DND-41 (cell line): ENCODE data around the gene LLPH.

Experiments
- ATAC-seq: fragments of 200-7000 bp; cut with Tn5 transposase; 3 replicates; pipeline ENCODE4 v1.9.1; 2021; ENCODE audit warnings: low read depth; ENCODE audit not compliant: insufficient read depth
- DNase-seq: peaks from one replicate; pipeline ENCODE4 v3.0.0-alpha.2; 2020
- H2AFZ ChIP-seq: 2 replicates; pipeline ENCODE4 v1.6.0; 2012; ENCODE audit warnings: low read depth, low read length
- H3K27ac ChIP-seq: 2 replicates; pipeline ENCODE4 v1.5.1; 2012; ENCODE audit warnings: low read length, inconsistent platforms
- H3K27me3 ChIP-seq: fragments of 200-600 bp; sonication (generic); 2 replicates; pipeline ENCODE4 v1.6.0; 2012; ENCODE audit warnings: low read length, mild to moderate bottlenecking, inconsistent platforms; ENCODE audit not compliant: insufficient read depth, poor library complexity
- H3K36me3 ChIP-seq: 2 replicates; pipeline ENCODE4 v1.5.1; 2012; ENCODE audit warnings: low read length, inconsistent platforms; ENCODE audit not compliant: insufficient read depth
- H3K4me1 ChIP-seq: 2 replicates; pipeline ENCODE4 v1.5.1; 2012; ENCODE audit warnings: mild to moderate bottlenecking, low read length; ENCODE audit not compliant: insufficient read depth
- H3K4me2 ChIP-seq: 2 replicates; pipeline ENCODE4 v1.6.0; 2012; ENCODE audit warnings: mild to moderate bottlenecking, moderate library complexity, low read length, inconsistent platforms; ENCODE audit not compliant: insufficient read depth
- H3K4me3 ChIP-seq, 2 experiments: fragments of 200-600 bp in 1 of 2; shearing (Covaris generic) in 1 of 2; 2 replicates each; pipeline ENCODE4 v1.5.1; 2012 to 2016; ENCODE audit warnings: inconsistent platforms in 2 of 2, low read length in 2 of 2, mild to moderate bottlenecking in 2 of 2, low read depth in 1 of 2, moderate library complexity in 1 of 2
- H3K79me2 ChIP-seq: 2 replicates; pipeline ENCODE4 v1.6.0; 2012; ENCODE audit warnings: low read length, inconsistent platforms; ENCODE audit not compliant: insufficient read depth
- H3K9ac ChIP-seq: 2 replicates; pipeline ENCODE4 v1.6.0; 2012; ENCODE audit warnings: low read depth, mild to moderate bottlenecking, inconsistent platforms, low read length, moderate library complexity
- H3K9me3 ChIP-seq: 2 replicates; pipeline ENCODE4 v1.5.1; 2012; ENCODE audit warnings: low read length, moderate library complexity, mild to moderate bottlenecking, inconsistent platforms; ENCODE audit not compliant: insufficient read depth, severe bottlenecking
- H4K20me1 ChIP-seq: 2 replicates; pipeline ENCODE4 v1.6.0; 2012; ENCODE audit warnings: low read length; ENCODE audit not compliant: insufficient read depth
- CTCF ChIP-seq: IDR thresholded peaks from 2 replicates; pipeline ENCODE4 v1.5.1; 2012; ENCODE audit warnings: borderline replicate concordance, low read length, moderate library complexity, mild to moderate bottlenecking; ENCODE audit not compliant: poor library complexity, severe bottlenecking; ENCODE audit errors: extremely low read depth
- EZH2 ChIP-seq: IDR thresholded peaks from 3 replicates; pipeline ENCODE4 v1.6.1; 2012; ENCODE audit warnings: borderline replicate concordance, low read depth, mild to moderate bottlenecking, moderate library complexity, low read length, inconsistent platforms; ENCODE audit not compliant: severe bottlenecking

The LLPH gene

GRCh38 chr12:66159123-66159522, 28.6 kb upstream of the LLPH start:
- H3K4me1 ChIP-seq = no peaks in the 10 kb centered on the region
- H3K4me2 ChIP-seq = no peak overlapping the region
- TF ChIP-seq EZH2 (no peak), CTCF (no peak)
- no peaks in the 10 kb centered on the region for H3K9me3 ChIP-seq
- no peak overlapping the region for H3K27ac ChIP-seq
- no peak for DNase-seq
- ATAC-seq = no peak
- H3K4me3 ChIP-seq = no peak overlapping the region
- peaks cover 16% of the 10 kb centered on the region; the same call in 1 of the 2 replicates for H4K20me1 ChIP-seq
- H2AFZ ChIP-seq = no peak overlapping the region
- peaks cover 30% of the 10 kb centered on the region for H3K36me3 ChIP-seq
- peaks cover 86% of the 10 kb centered on the region for H3K79me2 ChIP-seq
- H3K27me3 ChIP-seq = no peaks in the 10 kb centered on the region
- H3K9ac ChIP-seq = no peak overlapping the region

GRCh38 chr12:66156654-66157053, 26.1 kb upstream of the LLPH start:
- no peak overlapping the region for H3K4me3 ChIP-seq
- no peak overlapping the region for H3K9ac ChIP-seq
- ATAC-seq (no peak), DNase-seq (no peak)
- no peak overlapping the region for H2AFZ ChIP-seq
- peaks cover 16% of the 10 kb centered on the region; the same call in 1 of the 2 replicates for H4K20me1 ChIP-seq
- H3K79me2 ChIP-seq = peaks cover 61% of the 10 kb centered on the region
- no peaks in the 10 kb centered on the region for H3K27me3 ChIP-seq
- H3K36me3 ChIP-seq = peaks cover 33% of the 10 kb centered on the region
- H3K9me3 ChIP-seq = no peaks in the 10 kb centered on the region
- H3K27ac ChIP-seq = no peak overlapping the region
- H3K4me2 ChIP-seq = no peak overlapping the region
- no peaks in the 10 kb centered on the region for H3K4me1 ChIP-seq
- TF ChIP-seq CTCF (no peak), EZH2 (no peak)

GRCh38 chr12:66154776-66155175, 24.2 kb upstream of the LLPH start:
- peaks cover 36% of the 10 kb centered on the region for H3K36me3 ChIP-seq
- no peak overlapping the region for H2AFZ ChIP-seq
- H3K27ac ChIP-seq = no peak overlapping the region
- H3K4me1 ChIP-seq = no peaks in the 10 kb centered on the region
- no peak overlapping the region for H3K4me3 ChIP-seq
- DNase-seq = no peak
- TF ChIP-seq CTCF (no peak), EZH2 (no peak)
- H3K9me3 ChIP-seq = no peaks in the 10 kb centered on the region
- ATAC-seq = no peak
- H3K9ac ChIP-seq = no peak overlapping the region
- H3K79me2 ChIP-seq = peaks cover 47% of the 10 kb centered on the region
- H3K27me3 ChIP-seq = no peaks in the 10 kb centered on the region
- no peak overlapping the region for H3K4me2 ChIP-seq
- H4K20me1 ChIP-seq = peaks cover 13% of the 10 kb centered on the region; the same call in 1 of the 2 replicates

GRCh38 chr12:66152732-66153131, 22.2 kb upstream of the LLPH start:
- no peaks in the 10 kb centered on the region for H3K9me3 ChIP-seq
- no peak overlapping the region for H3K27ac ChIP-seq
- H3K4me3 ChIP-seq = no peak overlapping the region
- peaks cover 11% of the 10 kb centered on the region; the same call in 1 of the 2 replicates for H4K20me1 ChIP-seq
- peaks cover 32% of the 10 kb centered on the region for H3K79me2 ChIP-seq
- DNase-seq = no peak
- no peak for TF ChIP-seq EZH2
- no peak for TF ChIP-seq CTCF
- no peak overlapping the region for H2AFZ ChIP-seq
- no peak overlapping the region for H3K4me2 ChIP-seq
- H3K36me3 ChIP-seq = peaks cover 33% of the 10 kb centered on the region
- ATAC-seq = no peak
- no peak overlapping the region for H3K9ac ChIP-seq
- no peaks in the 10 kb centered on the region for H3K27me3 ChIP-seq
- H3K4me1 ChIP-seq = no peaks in the 10 kb centered on the region
